Endothelial cell of umbilical vein (primary cell): ENCODE measurements around the gene GRID2. TPM values are rescaled to one million over a fixed set of nuclear protein-coding genes. Genes with fewer than 3 reads are reported as not detected.

Experiments used
- BruUV-seq: library from RNA; stranded (reverse); fragments of 400-500 nt; replicated peaks from 2 replicates; lab custom pipeline; 2021; lab: Mats Ljungman, UMichigan
- CTCF ChIA-PET: fragments of 300-600, 350-600 bp; sonication (Branson Sonifier 250); formaldehyde crosslinking; loops from one replicate; lab custom pipeline; 2021; ENCODE audit warnings: antibody characterized with exemption, inconsistent platforms; lab: Charles Lee
- POLR2A ChIA-PET: fragments of 300-600, 350-600 bp; sonication (Branson Sonifier 250); formaldehyde crosslinking; loops from one replicate; lab custom pipeline; 2021; ENCODE audit warnings: antibody characterized with exemption, inconsistent platforms; lab: Charles Lee
- DNase-seq: peaks from one replicate; pipeline ENCODE4 v3.0.0-alpha.2; 2011; ENCODE audit warnings: low read depth, low spot score
- FAIRE-seq: peaks from 2 replicates; lab custom pipeline; 2011; peaks lifted over from hg19 to GRCh38; lab: Jason Lieb, UNC
- H2AFZ ChIP-seq: 2 replicates; pipeline ENCODE4 v1.6.0; 2012; ENCODE audit warnings: low read depth, low read length, control low read depth, inconsistent platforms
- H3K27ac ChIP-seq: 2 replicates; pipeline ENCODE4 v1.5.1; 2011; ENCODE audit warnings: low read depth, mild to moderate bottlenecking, control low read depth, low read length, moderate library complexity; ENCODE audit not compliant: insufficient read depth
- H3K27me3 ChIP-seq, 2 experiments: 2 replicates each; pipeline versions ENCODE4 v1.6.0 to v1.6.1; 2011; ENCODE audit warnings: low read length in 2 of 2, mixed read lengths in 1 of 2; ENCODE audit not compliant: control insufficient read depth in 2 of 2, insufficient read depth in 2 of 2
- H3K36me3 ChIP-seq, 2 experiments: 2 replicates in 1 of 2; 3 replicates in 1 of 2; pipeline ENCODE4 v1.5.1; 2011; ENCODE audit warnings: low read length in 2 of 2, mild to moderate bottlenecking in 1 of 2, moderate library complexity in 1 of 2; ENCODE audit not compliant: control insufficient read depth in 2 of 2, insufficient read depth in 2 of 2; ENCODE audit errors: extremely low read depth in 1 of 2
- H3K4me1 ChIP-seq: 3 replicates; pipeline ENCODE4 v1.5.1; 2011; ENCODE audit warnings: mild to moderate bottlenecking, low read length; ENCODE audit not compliant: control insufficient read depth, insufficient read depth; ENCODE audit errors: extremely low read depth
- H3K4me2 ChIP-seq: 2 replicates; pipeline ENCODE4 v1.6.1; 2011; ENCODE audit warnings: low read length, control low read depth, mixed read lengths; ENCODE audit not compliant: insufficient read depth
- H3K4me3 ChIP-seq, 3 experiments: fragments of 200-600 bp in 1 of 3; sonication (generic), shearing (Covaris generic) in 1 of 3; replicated peaks in 1 of 3; 2 replicates each; pipeline ENCODE4 v1.5.1; 2011 to 2016; ENCODE audit warnings: control low read depth in 3 of 3, low read length in 3 of 3, mild to moderate bottlenecking in 2 of 3, inconsistent platforms in 1 of 3, low read depth in 1 of 3, moderate library complexity in 1 of 3; ENCODE audit not compliant: insufficient read depth in 1 of 3
- H3K79me2 ChIP-seq: 2 replicates; pipeline ENCODE4 v1.6.0; 2012; ENCODE audit warnings: low read length, inconsistent platforms; ENCODE audit not compliant: control insufficient read depth, insufficient read depth
- H3K9ac ChIP-seq: replicated peaks from 2 replicates; pipeline ENCODE3; 2011; ENCODE audit warnings: low read length, control low read depth; ENCODE audit not compliant: insufficient read depth; ENCODE audit errors: extremely low read depth
- H3K9me1 ChIP-seq: replicated peaks from 3 replicates; pipeline ENCODE4 v1.6.0; 2011; ENCODE audit warnings: mild to moderate bottlenecking, low read length; ENCODE audit not compliant: control insufficient read depth, insufficient read depth; ENCODE audit errors: extremely low read depth
- H3K9me3 ChIP-seq: replicated peaks from 2 replicates; pipeline ENCODE4 v1.5.1; 2012; ENCODE audit warnings: low read length, inconsistent platforms; ENCODE audit not compliant: control insufficient read depth, insufficient read depth
- H4K20me1 ChIP-seq: replicated peaks from 2 replicates; pipeline ENCODE3; 2011; ENCODE audit warnings: mild to moderate bottlenecking, low read length; ENCODE audit not compliant: control insufficient read depth, insufficient read depth; ENCODE audit errors: extremely low read depth
- CTCF ChIP-seq, 2 donors: IDR thresholded peaks; 1 replicate in 1 of 2; 2 replicates in 1 of 2; pipeline ENCODE4 v1.5.1; 2011; ENCODE audit warnings: low read length in 2 of 2, mild to moderate bottlenecking in 2 of 2, moderate library complexity in 2 of 2, control low read depth in 1 of 2, inconsistent platforms in 1 of 2, low read depth in 1 of 2; ENCODE audit not compliant: insufficient read depth in 1 of 2; ENCODE audit errors: extremely low read depth in 1 of 2
- EZH2 ChIP-seq: IDR thresholded peaks from 2 replicates; pipeline ENCODE4 v1.6.1; 2012; ENCODE audit warnings: borderline replicate concordance, low read depth, mild to moderate bottlenecking, moderate library complexity, low read length, inconsistent platforms; ENCODE audit not compliant: severe bottlenecking
- FOS ChIP-seq: IDR thresholded peaks from 2 replicates; pipeline ENCODE4 v1.6.1; 2011; ENCODE audit warnings: mild to moderate bottlenecking, low read length, moderate library complexity, borderline replicate concordance; ENCODE audit not compliant: insufficient read depth
- GATA2 ChIP-seq: IDR thresholded peaks from 2 replicates; pipeline ENCODE4 v1.7.0; 2011; ENCODE audit warnings: low read depth, mild to moderate bottlenecking, moderate library complexity, mixed read lengths, low read length; ENCODE audit not compliant: insufficient read length, insufficient read depth
- JUN ChIP-seq: IDR thresholded peaks from 2 replicates; pipeline ENCODE4 v1.6.1; 2011; ENCODE audit warnings: borderline replicate concordance, low read depth; ENCODE audit not compliant: insufficient read length, insufficient read depth
- MAX ChIP-seq: IDR thresholded peaks from 2 replicates; pipeline ENCODE4 v1.6.1; 2011; ENCODE audit not compliant: insufficient read depth, insufficient read length
- MYC ChIP-seq: IDR thresholded peaks from one replicate; pipeline ENCODE4 v1.6.1; 2011; ENCODE audit warnings: mild to moderate bottlenecking, low read depth, low read length
- POLR2A ChIP-seq: IDR thresholded peaks from 2 replicates; pipeline ENCODE4 v1.6.1; 2012; ENCODE audit warnings: low read depth, mild to moderate bottlenecking, control low read depth, low read length
- POLR2AphosphoS5 ChIP-seq: IDR thresholded peaks from 2 replicates; pipeline ENCODE4 v1.6.1; 2012; ENCODE audit warnings: low read depth, mild to moderate bottlenecking, control low read depth, low read length, moderate library complexity; ENCODE audit not compliant: insufficient read depth
- dilution Hi-C: fragments of 300-500 bp; cut with MboI; formaldehyde crosslinking; loops from one replicate; pipeline ENCODE4 v1.15.0; 2019; ENCODE audit warnings: low sequenced_read_pairs; ENCODE audit not compliant: extremely low pct_ligation_motif_present
- intact Hi-C: fragments of 100-400 bp; cut with micrococcal nuclease; formaldehyde crosslinking; loops from one replicate; pipeline ENCODE4 v1.10.0; 2022
- polyA plus RNA-seq, 4 experiments: library from polyadenylated mRNA; depleted of rRNA in 3 of 4; stranded (reverse) in 3 of 4; unstranded in 1 of 4; fragments of >200 nt; gene quantifications; 2 replicates each; pipeline versions ENCODE4 v1.2.1 to v1.2.3, GENCODE V29; 2011 to 2012; ENCODE audit warnings: missing spikeins in 1 of 4
- total RNA-seq: library from RNA; stranded (reverse); gene quantifications from 2 replicates; pipeline ENCODE4 v1.2.3, GENCODE V29; 2021

GRID2 gene
- total and polyA plus RNA-seq, 2 donors (not counting 3 experiments of a cell fraction or from before 2014, with no cell fraction given): not detected

GRCh38 chr4:92735025-92735665 lies 431.4 kb downstream of the GRID2 start:
- no peak overlapping the region for H3K4me2 ChIP-seq
- ChIA-PET POLR2A (no interaction called here), CTCF (no interaction called here)
- DNase-seq (no peak), FAIRE-seq (no peak)
- TF ChIP-seq JUN (no peak), POLR2AphosphoS5 (no peak), MAX (no peak), CTCF (IDR thresholded peaks at IDR 0.05; ENCODE audit: extremely low read depth in 1 of 2, insufficient read depth in 1 of 2, low read depth in 1 of 2, low read length in 2 of 2) (no peak), EZH2 (no peak), GATA2 (no peak), POLR2A (no peak), FOS (no peak), MYC (no peak)
- no peaks in the 10 kb centered on the region for H4K20me1 ChIP-seq
- H3K79me2 ChIP-seq: no peaks in the 10 kb centered on the region
- H2AFZ ChIP-seq: no peak overlapping the region
- no peaks in the 10 kb centered on the region for H3K9me3 ChIP-seq
- BruUV-seq: no TSS peak
- peaks cover 0 to 2% of the 10 kb centered on the region in 2 experiments for H3K27me3 ChIP-seq
- dilution Hi-C loops (no loop called here), intact Hi-C loops (no loop called here)
- no peaks in the 10 kb centered on the region for H3K9me1 ChIP-seq
- H3K4me1 ChIP-seq: no peaks in the 10 kb centered on the region
- H3K9ac ChIP-seq: no peak overlapping the region
- no peak overlapping the region for H3K27ac ChIP-seq
- H3K36me3 ChIP-seq: no peaks in the 10 kb centered on the region
- H3K4me3 ChIP-seq: no peak overlapping the region
